GM21447 (cell line): ENCODE measurements around the gene ADRM1.
A peak's percentile ranks its signal among the peaks of the same experiment; 100 is the strongest.

Experiments
- ATAC-seq: cut with Tn5 transposase; IDR thresholded peaks from one replicate; pipeline ENCODE4 v1.9.1; 2021; ENCODE audit not compliant: unreplicated experiment

Gene ADRM1

GRCh38 chr20:62334881-62335280, 32.1 kb downstream of the ADRM1 start:
- ATAC-seq = no peak

DNA sequence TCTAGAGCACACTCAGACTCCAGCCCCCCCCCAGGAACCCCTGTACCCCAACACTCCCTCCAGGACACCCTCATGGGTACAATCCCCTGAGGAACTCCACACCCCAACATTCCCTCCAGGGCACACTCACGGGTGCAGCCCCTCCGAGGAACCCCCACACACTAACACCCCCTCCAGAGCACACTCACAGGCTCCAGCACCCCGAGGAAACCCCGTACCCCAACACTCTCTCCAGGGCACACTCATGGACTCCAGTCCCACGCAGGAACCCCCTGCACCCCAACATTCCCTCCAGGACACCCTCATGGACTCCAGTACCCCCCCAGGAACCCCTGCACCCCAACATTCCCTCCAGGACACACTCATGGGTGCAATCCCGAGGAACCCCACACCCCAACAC, 32.7 kb downstream of the ADRM1 start:
- ATAC-seq = no peak

GRCh38 chr20:62336329-62336728, 33.5 kb downstream of the ADRM1 start:
- no peak for ATAC-seq

- ATAC-seq = no peak
These were observed 34.2 kb downstream of the ADRM1 start for GRCh38 chr20:62336775-62337557.

DNA sequence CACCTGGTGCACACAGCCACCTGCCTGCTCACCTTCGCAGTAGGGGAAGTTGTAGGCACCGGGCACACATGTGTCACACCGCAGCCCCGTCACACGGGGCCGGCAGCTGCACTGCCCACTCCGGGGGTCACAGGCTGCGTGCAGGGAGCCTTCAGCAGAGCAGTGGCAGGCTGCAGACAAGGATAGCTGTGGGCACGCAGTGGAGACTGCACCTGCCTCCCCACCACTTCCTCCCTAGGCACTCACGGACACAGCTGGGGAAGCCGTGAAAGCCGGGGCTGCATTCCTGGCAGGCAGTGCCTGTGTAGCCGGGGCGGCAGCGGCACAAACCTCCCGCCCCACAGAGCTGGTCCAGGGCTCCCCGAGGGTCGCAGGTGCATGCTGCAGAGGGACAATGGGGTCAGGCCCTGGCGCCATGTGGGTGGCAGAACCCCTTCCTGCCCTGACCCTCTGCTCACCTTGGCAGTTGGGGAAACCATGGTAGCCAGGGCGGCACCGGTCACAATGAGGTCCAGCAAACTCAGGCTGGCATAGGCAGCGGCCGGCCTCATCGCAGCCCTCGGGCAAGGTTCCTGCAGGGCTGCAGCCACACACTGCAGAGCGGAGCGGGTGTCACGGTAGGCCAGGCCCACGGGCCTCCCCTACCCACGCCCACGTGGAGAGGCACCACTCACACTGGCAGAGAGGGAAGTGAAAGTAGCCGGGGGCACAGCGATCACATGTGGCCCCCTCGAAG, 34.9 kb downstream of the ADRM1 start:
- ATAC-seq = peak; percentile 42

DNA sequence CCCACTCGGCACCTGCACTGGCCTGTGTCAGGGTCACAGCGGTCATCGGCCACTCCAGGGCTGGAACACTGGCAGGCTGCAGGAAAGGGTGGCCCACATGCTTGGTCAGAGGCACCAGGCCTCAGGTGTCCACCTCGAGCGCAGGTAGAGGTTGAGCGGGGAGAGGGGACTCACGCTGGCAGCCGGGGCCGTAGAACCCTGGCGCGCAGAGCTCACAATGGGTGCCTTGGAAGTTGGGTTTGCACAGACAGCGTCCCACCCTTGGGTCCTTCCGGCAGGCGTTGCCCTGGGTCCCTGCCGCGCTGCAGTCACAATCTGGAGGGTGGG, 35.5 kb downstream of the ADRM1 start:
- ATAC-seq = no peak

DNA sequence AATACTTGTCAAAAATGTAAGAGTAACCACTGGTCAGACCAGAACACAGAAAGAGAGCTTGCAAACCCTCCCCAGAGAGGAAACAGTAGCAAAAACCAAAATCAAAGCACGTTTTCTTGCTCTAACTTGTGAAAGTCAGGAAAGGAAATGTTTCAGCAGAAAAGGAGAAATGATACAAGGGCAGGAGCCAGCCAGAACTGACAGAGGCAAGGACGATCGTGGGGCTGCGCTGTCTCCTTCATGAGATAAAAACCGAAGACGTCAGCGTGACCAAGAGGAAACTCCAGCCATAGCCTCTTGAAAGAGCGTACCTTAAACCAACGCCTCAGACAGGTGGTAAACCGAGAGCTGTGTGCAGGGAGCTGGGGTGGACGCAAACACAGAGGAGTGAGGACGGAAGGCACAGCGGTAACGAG, 36.9 kb downstream of the ADRM1 start:
- peak; percentile 73 for ATAC-seq

DNA sequence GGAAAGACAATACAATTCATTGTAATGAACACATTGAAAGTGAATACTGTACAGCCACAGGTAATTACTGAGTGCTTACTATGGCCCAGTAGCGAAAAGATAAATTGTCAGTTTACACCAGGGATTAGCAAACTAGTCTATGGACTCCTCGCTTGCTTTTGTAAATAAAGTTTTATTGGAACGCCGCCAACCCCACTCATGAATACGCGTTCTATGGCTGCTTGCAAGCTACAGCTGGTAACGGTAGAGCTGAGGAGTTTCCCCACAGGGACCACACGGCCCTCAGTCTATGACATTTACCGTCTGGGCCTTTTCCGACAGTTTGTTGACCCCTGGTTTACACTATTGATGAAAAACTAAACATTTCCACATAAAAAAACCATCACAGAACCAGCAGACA, 40.1 kb downstream of the ADRM1 start:
- no peak for ATAC-seq

DNA sequence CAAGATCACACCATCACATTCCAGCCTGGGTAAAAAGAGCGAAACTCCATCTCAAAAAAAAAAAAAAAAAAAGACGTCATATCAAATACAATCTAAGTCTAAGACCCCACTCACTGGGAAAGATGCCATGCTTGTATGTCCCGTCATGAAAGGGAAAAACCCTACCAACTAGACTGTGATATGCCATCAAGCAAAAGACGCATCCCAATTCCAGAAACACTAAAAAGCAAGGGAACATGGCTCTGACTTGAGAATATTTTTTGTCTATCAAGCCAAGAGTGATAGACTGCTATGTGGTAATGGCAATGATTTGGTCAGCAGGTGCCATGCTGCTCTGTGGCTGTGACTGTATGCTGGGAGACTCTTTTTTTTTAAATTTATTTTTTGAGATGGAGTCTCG, 41.3 kb downstream of the ADRM1 start:
- ATAC-seq = no peak

- no peak for ATAC-seq
These were observed 42.0 kb downstream of the ADRM1 start for GRCh38 chr20:62344782-62345181.

DNA sequence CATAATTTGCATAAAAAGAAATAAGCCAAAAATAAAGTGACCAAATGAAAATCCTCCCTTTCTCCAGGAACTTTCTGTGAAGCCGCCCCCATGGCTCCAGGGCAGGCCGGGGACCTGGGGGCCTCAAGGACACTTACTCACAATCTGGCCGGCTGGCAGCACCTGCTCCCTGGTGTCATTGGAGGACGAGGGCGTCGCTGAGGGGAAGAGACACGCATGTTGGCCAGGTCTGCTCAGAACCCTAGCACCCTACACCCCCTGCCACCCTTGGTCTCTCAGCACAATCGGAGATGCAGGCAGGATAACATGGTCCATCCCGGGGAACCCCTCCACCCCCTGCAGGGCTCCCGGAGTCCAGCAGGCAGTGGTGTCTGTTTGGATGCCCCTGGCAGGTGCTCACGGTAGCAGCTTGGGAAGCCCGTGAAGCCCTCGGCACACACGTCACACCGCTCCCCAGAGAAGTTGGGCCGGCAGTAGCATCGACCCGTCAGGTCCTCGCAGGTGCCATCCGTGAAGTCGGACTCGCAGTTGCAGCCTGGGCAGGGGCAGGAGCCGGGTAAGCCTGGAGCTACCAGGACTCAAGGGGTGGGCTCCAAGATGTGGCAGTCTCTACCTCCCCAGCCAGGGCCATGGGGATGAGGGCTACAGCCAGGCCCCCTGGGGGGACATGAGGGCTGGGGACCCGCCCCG, 43.0 kb downstream of the ADRM1 start:
- ATAC-seq = no peak

DNA sequence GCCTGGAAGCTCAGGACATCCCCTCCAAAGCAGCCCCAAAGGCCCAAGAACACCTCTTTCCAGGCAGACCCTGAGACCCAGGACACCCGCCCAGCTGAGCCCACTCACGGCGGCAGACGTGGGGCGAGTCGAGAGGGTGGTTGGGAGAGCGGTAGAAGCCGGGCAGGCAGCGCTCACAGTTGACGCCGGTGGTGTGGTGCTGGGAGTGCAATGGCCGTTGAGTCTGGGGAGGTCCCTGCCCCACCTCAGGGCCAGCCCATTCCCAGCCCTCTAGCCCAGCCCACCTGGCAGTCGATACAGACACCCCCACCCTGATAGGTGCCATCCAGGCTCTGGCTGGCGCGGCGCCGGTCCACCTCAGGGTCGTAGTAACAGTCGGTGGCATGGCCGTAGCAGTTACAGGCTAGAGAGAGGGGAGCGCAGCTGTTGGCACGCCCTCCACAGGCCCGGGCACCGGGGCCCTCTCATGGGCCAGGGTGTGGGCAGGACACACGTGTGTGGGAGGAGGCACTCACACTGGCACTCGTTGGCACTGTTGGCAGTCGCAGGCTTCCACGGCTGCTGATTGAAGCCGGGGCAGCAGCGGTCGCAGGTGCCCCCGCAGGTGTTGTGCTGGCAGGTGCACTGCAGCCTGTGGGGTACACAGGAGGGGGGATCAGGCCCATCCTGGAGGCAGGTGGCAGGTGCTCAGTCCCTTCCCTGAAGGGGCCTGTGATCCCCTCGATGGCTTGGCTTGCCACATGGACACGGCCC, 43.8 kb downstream of the ADRM1 start:
- no peak for ATAC-seq

DNA sequence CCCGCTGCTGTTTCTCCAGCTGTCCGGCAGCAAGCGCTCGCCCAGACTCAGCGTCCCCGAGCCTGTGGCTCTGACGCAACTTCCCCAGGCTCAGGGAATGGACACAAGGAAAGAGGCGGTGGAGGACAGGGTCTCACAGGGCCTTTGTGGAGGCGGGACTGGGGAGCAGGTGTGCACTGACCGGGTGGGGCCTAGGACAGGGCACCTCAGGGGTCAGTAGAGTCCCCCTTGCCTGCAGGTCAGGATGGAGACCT, 44.3 kb downstream of the ADRM1 start:
- ATAC-seq = no peak

DNA sequence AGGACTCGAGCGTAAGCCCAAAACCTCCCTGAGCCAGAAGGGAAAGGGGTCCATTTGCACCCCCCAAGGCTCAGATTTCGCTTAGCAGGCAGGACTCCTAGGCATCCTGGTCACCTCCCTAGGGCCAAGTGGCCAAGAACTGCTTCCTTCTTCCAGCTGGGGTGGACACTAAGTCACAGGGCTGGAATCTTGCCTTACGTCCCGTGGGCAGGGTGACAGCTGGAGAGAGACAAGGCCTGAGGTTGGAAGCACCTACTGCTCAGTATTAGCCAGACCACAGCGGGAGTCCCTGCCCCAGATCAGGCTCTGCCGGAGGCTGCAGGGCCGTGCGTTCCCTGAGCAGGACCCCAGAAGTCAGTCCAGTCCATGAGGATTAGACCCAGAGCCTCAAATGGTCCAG, 44.6 kb downstream of the ADRM1 start:
- no peak for ATAC-seq

- ATAC-seq = no peak
These were observed 45.8 kb downstream of the ADRM1 start for GRCh38 chr20:62348604-62349003.

GRCh38 chr20:62349556-62350097, 46.8 kb downstream of the ADRM1 start:
- no peak for ATAC-seq

- no peak for ATAC-seq
These were observed 47.4 kb downstream of the ADRM1 start for GRCh38 chr20:62350098-62350628.

DNA sequence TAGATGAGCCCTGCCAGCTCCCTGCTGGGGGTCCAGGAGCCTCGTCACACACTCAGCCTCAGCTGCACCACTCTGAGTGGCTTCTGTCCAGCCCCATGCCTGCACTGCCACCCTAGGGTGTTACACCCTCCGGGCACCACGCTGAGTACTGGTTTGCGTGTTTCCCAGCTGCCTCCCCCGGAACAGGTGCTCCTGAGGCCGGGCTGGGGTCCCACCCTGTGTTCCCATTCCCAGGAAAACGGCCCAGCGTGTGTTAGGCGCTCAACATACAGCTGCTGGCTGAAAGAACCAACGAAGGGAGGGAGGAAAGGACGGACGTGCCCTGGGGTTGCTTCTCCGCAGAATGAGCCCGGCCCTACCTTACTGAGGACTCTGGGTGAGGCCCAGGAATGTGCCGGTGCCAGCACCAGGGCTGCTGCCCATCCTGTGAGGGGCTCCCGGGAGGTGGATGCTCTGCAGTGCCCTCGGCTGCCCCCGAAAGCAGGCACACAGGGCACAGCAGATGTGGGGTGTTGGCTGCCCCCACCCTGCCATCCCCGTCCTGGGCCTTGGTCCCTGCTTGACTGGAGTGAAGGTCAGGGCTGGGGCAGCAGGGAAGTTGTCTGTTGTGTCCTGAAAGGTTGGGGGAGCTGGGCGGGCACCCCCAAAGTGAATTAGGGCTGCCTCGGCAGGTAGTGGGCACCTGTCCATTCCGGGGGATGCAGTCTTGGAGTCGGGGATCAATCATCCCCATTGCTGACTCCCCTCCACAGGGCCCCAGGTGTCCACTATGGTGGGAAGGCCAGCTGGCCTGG, 48.0 kb downstream of the ADRM1 start:
- ATAC-seq = no peak

GRCh38 chr20:62351469-62352401, 48.9 kb downstream of the ADRM1 start:
- no peak for ATAC-seq
